HG03558 (cell line): ENCODE data around the gene TP73.

Experiments
- ATAC-seq: cut with Tn5 transposase; IDR thresholded peaks from one replicate; pipeline ENCODE4 v1.9.1; 2021; ENCODE audit warnings: moderate number of reproducible peaks; ENCODE audit not compliant: unreplicated experiment; ENCODE audit errors: extremely low read depth

Gene TP73

GRCh38 chr1:3749512-3749911, 97.2 kb downstream of the TP73 start:
- ATAC-seq, result no peak

- no peak for ATAC-seq
Observed at GRCh38 chr1:3750741-3751140, 98.4 kb downstream of the TP73 start.

- no peak for ATAC-seq
Observed at GRCh38 chr1:3752400-3752945, 100.2 kb downstream of the TP73 start, which contains the start of gene CCDC27. CCDC27 (plus strand) TSS chr1:3752450; CDS start chr1:3752482, 32 bp downstream.

- ATAC-seq, result no peak
Observed at GRCh38 chr1:3753656-3754454, 101.5 kb downstream of the TP73 start.

- no peak for ATAC-seq
Observed at GRCh38 chr1:3756394-3756793, 104.1 kb downstream of the TP73 start.

GRCh38 chr1:3759164-3759563, 106.8 kb downstream of the TP73 start:
- ATAC-seq, result no peak

- no peak for ATAC-seq
Observed at GRCh38 chr1:3759796-3760195, 107.5 kb downstream of the TP73 start.

GRCh38 chr1:3761296-3762010, 109.1 kb downstream of the TP73 start:
- ATAC-seq, result no peak

- no peak for ATAC-seq
Observed at GRCh38 chr1:3762151-3762872, 110.0 kb downstream of the TP73 start.

- no peak for ATAC-seq
Observed at GRCh38 chr1:3762873-3763228, 110.5 kb downstream of the TP73 start.

- ATAC-seq, result no peak
Observed at GRCh38 chr1:3763351-3764125, 111.2 kb downstream of the TP73 start.

GRCh38 chr1:3767328-3767925, 115.1 kb downstream of the TP73 start:
- no peak for ATAC-seq

GRCh38 chr1:3768811-3769390, 116.6 kb downstream of the TP73 start:
- no peak for ATAC-seq

- ATAC-seq, result no peak
Observed at GRCh38 chr1:3770047-3770765, 117.9 kb downstream of the TP73 start.

GRCh38 chr1:3771108-3772026, 119.1 kb downstream of the TP73 start:
- ATAC-seq, result no peak

GRCh38 chr1:3772027-3772714, 119.9 kb downstream of the TP73 start:
- ATAC-seq, result no peak
